GM19099 (cell line): Measurements from ENCODE around the gene VAV1.

Source experiments
- POLR2A ChIP-seq: IDR thresholded peaks from 3 replicates; pipeline ENCODE4 v1.6.1; 2011; ENCODE audit warnings: low read depth; ENCODE audit not compliant: insufficient read length; ENCODE audit errors: extremely low read depth

The VAV1 gene

DNA sequence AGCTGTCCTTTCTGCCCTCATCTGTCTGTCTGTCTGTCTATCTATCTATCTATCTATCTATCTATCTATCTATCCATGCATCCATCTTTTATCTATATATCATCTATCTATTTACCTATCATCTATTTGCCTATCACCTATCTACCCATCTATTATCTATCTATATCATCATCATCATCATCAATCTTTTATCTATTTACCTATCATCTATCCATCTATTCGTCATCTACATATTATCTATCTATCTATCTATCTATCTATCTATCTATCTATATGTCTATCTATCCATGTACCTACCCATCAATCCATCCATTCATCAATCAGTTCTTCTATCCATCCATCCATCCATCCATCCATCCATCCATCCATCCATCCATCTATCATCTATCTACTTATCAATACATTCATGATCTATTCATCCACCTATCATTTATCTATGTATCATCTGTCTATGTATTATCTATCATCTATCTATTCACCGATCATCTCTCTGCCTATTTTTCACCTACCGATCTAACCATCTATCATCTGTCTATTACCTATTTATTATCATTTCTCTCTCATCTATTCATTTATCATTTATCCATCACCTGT, 65.7 kb downstream of the VAV1 start:
- TF ChIP-seq POLR2A: no peak

GRCh38 chr19:6842871-6843607, 70.5 kb downstream of the VAV1 start:
- TF ChIP-seq POLR2A: no peak

GRCh38 chr19:6847828-6848200, 75.3 kb downstream of the VAV1 start:
- TF ChIP-seq POLR2A: no peak

- TF ChIP-seq POLR2A: no peak
These were observed 76.5 kb downstream of the VAV1 start for GRCh38 chr19:6848986-6849385.

- TF ChIP-seq POLR2A: no peak
These were observed 77.4 kb downstream of the VAV1 start for GRCh38 chr19:6849876-6850275.

DNA sequence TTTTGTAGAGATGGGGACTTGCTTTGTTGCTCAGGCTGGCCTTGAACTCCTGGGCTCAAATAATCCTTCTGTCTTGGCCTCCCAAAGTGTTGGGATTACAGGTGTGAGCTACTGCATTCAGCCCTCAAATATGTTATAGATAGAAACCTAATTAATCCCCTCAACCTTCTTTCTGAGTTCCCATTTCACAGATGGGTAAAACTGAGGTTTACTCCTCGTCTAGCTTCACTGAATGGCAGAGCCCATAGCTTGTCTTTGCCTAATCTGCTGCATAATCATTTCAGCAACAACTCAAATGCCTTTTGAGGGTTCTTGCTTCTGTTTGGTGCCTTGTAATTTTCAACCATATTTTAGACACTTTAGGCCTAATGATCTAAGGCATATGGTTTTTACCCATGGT, 78.9 kb downstream of the VAV1 start:
- no peak for TF ChIP-seq POLR2A

GRCh38 chr19:6852001-6852400, 79.5 kb downstream of the VAV1 start:
- no peak for TF ChIP-seq POLR2A

- TF ChIP-seq POLR2A: no peak
These were observed 81.4 kb downstream of the VAV1 start for GRCh38 chr19:6853868-6854267.

DNA sequence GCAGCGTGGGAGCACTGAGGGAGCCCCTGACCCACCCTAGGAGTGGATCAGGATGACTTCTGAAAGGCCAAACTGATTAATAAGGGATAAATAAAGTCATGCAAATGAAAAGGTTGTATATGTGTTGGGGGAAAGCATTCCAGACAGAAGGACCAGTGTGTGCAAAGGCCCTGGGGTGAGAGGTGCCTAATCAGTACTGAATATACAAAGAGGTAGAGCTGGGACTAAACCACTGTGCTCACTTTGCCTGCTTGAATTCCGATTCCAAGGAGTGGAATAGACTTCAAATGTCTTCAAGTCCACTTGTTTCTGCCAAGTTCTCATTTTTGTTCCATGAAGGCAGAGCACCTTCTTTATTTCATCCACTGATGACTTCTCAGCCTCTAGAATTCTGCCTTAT, 82.2 kb downstream of the VAV1 start:
- no peak for TF ChIP-seq POLR2A

DNA sequence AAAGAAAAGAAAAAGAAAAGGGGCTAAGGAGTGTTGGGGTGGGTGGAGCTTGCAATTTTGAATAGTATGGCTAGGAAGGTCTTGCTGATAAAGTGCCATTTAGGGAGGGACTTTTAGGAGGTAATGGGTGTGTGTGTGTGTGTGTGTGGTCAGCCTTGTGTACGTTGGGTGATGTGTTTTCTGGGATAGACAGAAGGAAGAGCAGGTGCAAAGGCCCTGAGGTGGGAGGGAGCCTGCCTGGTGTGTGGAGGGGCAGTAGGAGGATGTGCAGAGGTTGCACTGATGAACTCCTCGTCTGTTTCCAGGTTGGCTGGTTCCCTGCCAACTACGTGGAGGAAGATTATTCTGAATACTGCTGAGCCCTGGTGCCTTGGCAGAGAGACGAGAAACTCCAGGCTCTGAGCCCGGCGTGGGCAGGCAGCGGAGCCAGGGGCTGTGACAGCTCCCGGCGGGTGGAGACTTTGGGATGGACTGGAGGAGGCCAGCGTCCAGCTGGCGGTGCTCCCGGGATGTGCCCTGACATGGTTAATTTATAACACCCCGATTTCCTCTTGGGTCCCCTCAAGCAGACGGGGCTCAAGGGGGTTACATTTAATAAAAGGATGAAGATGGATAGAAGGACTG, 84.4 kb downstream of the VAV1 start:
- no peak for TF ChIP-seq POLR2A

GRCh38 chr19:6861683-6862286, 89.3 kb downstream of the VAV1 start:
- no peak for TF ChIP-seq POLR2A

DNA sequence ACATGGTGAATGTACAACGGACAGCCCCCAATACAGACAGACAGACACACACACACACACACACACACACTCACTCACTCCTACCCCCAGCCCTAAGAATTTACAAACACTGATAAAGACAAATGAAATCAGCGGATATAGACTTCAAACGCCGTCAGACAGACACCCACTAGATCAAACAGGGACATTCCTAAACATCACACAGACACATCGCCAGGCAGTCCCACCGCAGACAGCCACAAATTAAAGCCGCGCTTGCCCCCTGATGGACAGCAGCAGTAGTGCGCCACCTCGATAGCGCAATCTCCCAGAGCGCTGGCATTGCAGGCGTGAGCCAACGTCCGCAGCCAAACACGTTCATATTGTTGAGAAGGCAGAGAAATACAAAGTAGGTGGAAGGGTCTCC, 90.2 kb downstream of the VAV1 start:
- peak; percentile 58 for TF ChIP-seq POLR2A

GRCh38 chr19:6864325-6864940, 91.9 kb downstream of the VAV1 start:
- TF ChIP-seq POLR2A: no peak

GRCh38 chr19:6865849-6866248, 93.3 kb downstream of the VAV1 start:
- no peak for TF ChIP-seq POLR2A

- TF ChIP-seq POLR2A: no peak
These were observed 94.2 kb downstream of the VAV1 start for GRCh38 chr19:6866741-6867151.
